GM06990 (cell line): Measurements from ENCODE around the gene AK4.
"Not testable (repeated sequence)": the region's sequence is repeated elsewhere in the genome, so short reads cannot be mapped to it uniquely, and the experiment has no call there.

Source experiments
- DNase-seq: peaks from one replicate; pipeline ENCODE4 v3.0.0-alpha.2; 2011; ENCODE audit not compliant: insufficient read length; ENCODE audit errors: extremely low read depth
- H3K27me3 ChIP-seq: replicated peaks from 2 replicates; pipeline ENCODE4 v1.6.0; 2011; ENCODE audit warnings: low read length; ENCODE audit not compliant: control insufficient read depth, insufficient read depth
- H3K36me3 ChIP-seq: 2 replicates; pipeline ENCODE4 v1.5.1; 2011; ENCODE audit warnings: low read length; ENCODE audit not compliant: control insufficient read depth, insufficient read depth
- H3K4me3 ChIP-seq: replicated peaks from 2 replicates; pipeline ENCODE4 v1.5.1; 2011; ENCODE audit warnings: low read depth, mild to moderate bottlenecking, control low read depth, low read length
- CTCF ChIP-seq: IDR thresholded peaks from 2 replicates; pipeline ENCODE4 v1.5.1; 2011; ENCODE audit warnings: low read length, control low read depth, mild to moderate bottlenecking, inconsistent platforms; ENCODE audit not compliant: insufficient read depth, poor library complexity, severe bottlenecking

The AK4 gene

GRCh38 chr1:65141394-65141793, 6.6 kb upstream of the AK4 start:
- DNase-seq, result no peak
- Histone ChIP-seq H3K27me3 (no peaks in the 10 kb centered on the region; the same call in 1 of the 2 replicates), H3K36me3 (no peaks in the 10 kb centered on the region), H3K4me3 (no peak overlapping the region)
- TF ChIP-seq CTCF, result no peak

- no peak for DNase-seq
- Histone ChIP-seq H3K27me3 (no peaks in the 10 kb centered on the region; the same call in 1 of the 2 replicates), H3K36me3 (no peaks in the 10 kb centered on the region), H3K4me3 (no peak overlapping the region)
- TF ChIP-seq CTCF, result no peak
Measured at GRCh38 chr1:65141918-65142317, 6.1 kb upstream of the AK4 start.

GRCh38 chr1:65143112-65143658, 4.8 kb upstream of the AK4 start:
- H3K4me3 ChIP-seq, H3K36me3 ChIP-seq, H3K27me3 ChIP-seq, DNase-seq: not testable (repeated sequence)

GRCh38 chr1:65146908-65147423, 1.0 kb upstream of the AK4 start:
- DNase-seq, result no peak
- H3K4me3 ChIP-seq, result peak overlapping the region; percentile 64
- no peak for TF ChIP-seq CTCF

GRCh38 chr1:65147424-65148177, 402 bp upstream of the AK4 start:
- Histone ChIP-seq H3K36me3 (no peaks in the 10 kb centered on the region), H3K27me3 (no peaks in the 10 kb centered on the region), H3K4me3 (peak overlapping the region; percentile 64)
- no peak for TF ChIP-seq CTCF
- peak; percentile 80 for DNase-seq

More at GRCh38 chr1:65146908-65147423, 1.0 kb upstream of the AK4 start:
- Histone ChIP-seq H3K36me3 (no peaks in the 10 kb centered on the region), H3K27me3 (no peaks in the 10 kb centered on the region)

GRCh38 chr1:65148548-65149350, 746 bp downstream of the AK4 start:
- H3K27me3 ChIP-seq, result no peaks in the 10 kb centered on the region

More at GRCh38 chr1:65148548-65149350, 746 bp downstream of the AK4 start:
- Histone ChIP-seq H3K36me3 (no peaks in the 10 kb centered on the region), H3K4me3 (peak overlapping the region; percentile 64)
- no peak for TF ChIP-seq CTCF
- peak; percentile 84 for DNase-seq
